ENCODE results near the gene COPA. TPM values are rescaled to one million over a fixed set of nuclear protein-coding genes. Genes with fewer than 3 reads are reported as not detected.
"Not testable (repeated sequence)": the region's sequence is repeated elsewhere in the genome, so short reads cannot be mapped to it uniquely, and the experiment has no call there.

COPA gene
- total RNA-seq, result 100 to 1,000 TPM; 123 to 129 TPM

DNA sequence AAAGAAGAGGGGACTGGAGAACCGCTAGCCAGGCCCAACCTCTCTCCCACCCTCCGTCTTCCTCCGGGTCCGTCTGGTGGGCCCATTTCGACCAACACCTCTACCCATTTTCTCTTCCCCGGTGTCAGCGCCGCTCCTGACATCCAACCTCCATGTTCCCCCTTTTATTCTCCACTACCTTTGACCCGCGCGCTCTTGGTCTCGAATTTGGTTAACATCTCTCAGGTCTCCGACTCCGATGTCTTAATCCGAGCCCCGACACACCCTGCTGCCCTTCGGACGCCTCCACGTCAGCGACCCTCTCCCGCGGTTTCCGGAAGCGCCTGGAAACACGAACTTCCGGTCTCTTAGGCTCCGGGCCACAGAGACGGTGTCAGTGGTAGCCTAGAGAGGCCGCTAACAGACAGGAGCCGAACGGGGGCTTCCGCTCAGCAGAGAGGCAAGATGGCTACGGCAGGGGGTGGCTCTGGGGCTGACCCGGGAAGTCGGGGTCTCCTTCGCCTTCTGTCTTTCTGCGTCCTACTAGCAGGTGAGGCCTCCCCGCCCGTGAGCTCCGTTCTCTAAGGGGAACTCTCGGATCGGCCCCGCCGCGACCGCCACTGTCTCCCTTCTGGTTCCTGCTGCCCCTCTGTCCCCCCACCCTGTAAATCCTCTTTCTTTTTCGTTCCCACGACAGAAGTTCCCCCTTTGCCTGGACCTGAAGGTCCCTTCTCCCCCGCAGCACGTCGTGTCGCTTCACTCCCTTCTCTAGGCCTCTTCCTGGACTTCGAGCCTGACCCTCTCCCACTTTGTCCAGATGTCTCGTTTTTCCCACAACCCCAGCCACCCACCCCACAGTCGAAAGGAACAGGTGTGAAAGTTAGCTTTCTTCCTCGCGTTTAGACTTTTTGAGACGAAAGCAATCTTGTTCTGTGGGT, at the start of gene COPA, which contains the start of gene NCSTN:
Gene COPA (minus strand): TSS at position 298 of the 917 bp plus-strand sequence. CDS start 80 bp downstream, at position 218.
Gene NCSTN (plus strand): TSS at position 431 of the 917 bp plus-strand sequence. CDS start 14 bp downstream, at position 445.
- intact Hi-C loops (cut with DNase I), result no loop called here
- DNase-seq (ENCODE audit: low spot score), result peak; percentile 88
- WGBS, result under 1% methylated on average over 58 of the region's 58 CpGs
- no peaks in the 10 kb centered on the region for H3K9me3 ChIP-seq
- H3K27ac ChIP-seq, result peak within 1 kb of the TSS; percentile 89 to 90
- peaks cover 0 to 4% of the 10 kb centered on the region in 2 donors for H3K36me3 ChIP-seq
- no peaks in the 10 kb centered on the region for H3K27me3 ChIP-seq (replicated peaks; ENCODE audit: insufficient read depth)
- peak within 1 kb of the TSS; percentile 88 to 90 for H3K4me3 ChIP-seq
- peaks cover 4% of the 10 kb centered on the region for H3K4me1 ChIP-seq (replicated peaks)
- TF ChIP-seq POLR2A (IDR thresholded peaks at IDR 0.05), result peak; percentile 82
- peak; percentile 96 for TF ChIP-seq POLR2AphosphoS5 (IDR thresholded peaks at IDR 0.05)
- TF ChIP-seq CTCF (IDR thresholded peaks at IDR 0.05), result peak in 1 of 4 experiments; percentile 5

- H3K27ac ChIP-seq; H3K27me3 ChIP-seq (replicated peaks; ENCODE audit: insufficient read depth); H3K36me3 ChIP-seq; intact Hi-C loops (cut with DNase I); H3K9me3 ChIP-seq; H3K4me3 ChIP-seq; DNase-seq (ENCODE audit: low spot score); H3K4me1 ChIP-seq (replicated peaks): not testable (repeated sequence)
- WGBS, result 83% methylated on average over 4 of the region's 4 CpGs
Observed at GRCh38 chr1:160388406-160388805, 45.4 kb upstream of the COPA start.

DNA sequence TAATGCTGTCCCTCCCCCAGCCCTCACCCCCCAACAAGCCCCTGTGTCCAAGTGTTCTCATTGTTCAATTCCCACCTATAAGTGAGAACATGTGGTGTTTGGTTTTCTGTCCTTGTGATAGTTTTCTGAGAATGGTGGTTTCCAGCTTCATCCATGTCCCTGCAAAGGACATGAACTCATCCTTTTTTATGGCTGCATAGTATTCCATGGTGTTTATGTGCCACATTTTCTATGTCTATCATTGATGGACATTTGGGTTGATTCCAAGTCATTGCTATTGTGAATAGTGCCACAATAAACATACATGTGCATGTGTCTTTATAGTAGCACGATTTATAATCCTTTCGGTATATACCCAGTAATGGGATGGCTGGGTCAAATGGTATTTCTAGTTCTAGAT, 41.8 kb upstream of the COPA start:
- H3K4me1 ChIP-seq (replicated peaks); H3K4me3 ChIP-seq; intact Hi-C loops (cut with DNase I); DNase-seq (ENCODE audit: low spot score); H3K27me3 ChIP-seq (replicated peaks; ENCODE audit: insufficient read depth); H3K36me3 ChIP-seq; H3K27ac ChIP-seq; H3K9me3 ChIP-seq: not testable (repeated sequence)
- WGBS, result 95% methylated on average over 2 of the region's 2 CpGs

DNA sequence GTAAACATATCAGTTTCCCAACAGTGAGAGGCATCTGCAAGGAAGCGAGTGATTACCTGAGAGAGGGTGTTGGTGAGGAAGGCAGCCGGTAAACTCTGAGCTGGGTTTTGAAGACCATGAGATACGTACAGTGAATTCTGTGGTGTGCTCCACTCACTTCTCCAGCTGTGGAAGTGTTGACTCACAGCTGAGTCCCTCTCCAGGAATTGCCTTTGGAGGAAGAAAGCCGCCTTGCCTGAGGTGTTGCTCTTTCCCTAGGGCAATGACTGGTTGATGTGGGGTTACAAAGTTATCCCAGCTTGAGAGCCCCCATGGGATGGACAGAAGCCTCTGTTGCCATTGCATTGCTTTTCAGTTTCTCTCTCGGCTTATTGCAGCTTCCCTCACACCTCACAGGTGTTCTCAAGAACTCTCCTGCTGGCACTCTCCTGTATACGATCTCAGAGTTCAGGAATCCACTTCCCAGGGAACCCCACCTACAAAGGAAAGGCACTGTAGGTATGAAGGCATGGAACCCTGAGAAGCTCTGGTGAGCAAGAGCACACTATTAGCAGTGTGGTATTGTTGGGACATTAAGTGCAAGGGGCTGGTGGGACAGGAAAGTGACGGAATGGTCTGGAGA, 34.6 kb upstream of the COPA start:
- 66% methylated on average over 7 of the region's 7 CpGs for WGBS
- Histone ChIP-seq H3K36me3 (no peaks in the 10 kb centered on the region), H3K9me3 (no peaks in the 10 kb centered on the region), H3K4me3 (no peak overlapping the region), H3K4me1 (replicated peaks) (peaks cover 4% of the 10 kb centered on the region), H3K27me3 (replicated peaks; ENCODE audit: insufficient read depth) (no peaks in the 10 kb centered on the region), H3K27ac (no peak overlapping the region)
- intact Hi-C loops (cut with DNase I), result loop anchor here (5.0 to 10.0 kb wide), 2 partner anchors 173 to 275 kb away; partner anchors contain the start of gene PEA15
- TF ChIP-seq POLR2AphosphoS5 (IDR thresholded peaks at IDR 0.05), result no peak
- no peak for TF ChIP-seq POLR2A (IDR thresholded peaks at IDR 0.05)
- no peak for TF ChIP-seq CTCF (IDR thresholded peaks at IDR 0.05)
- no peak for DNase-seq (ENCODE audit: low spot score)

- no peaks in the 10 kb centered on the region for H3K9me3 ChIP-seq
- intact Hi-C loops (cut with DNase I), result loop anchor here (5.0 to 10.0 kb wide), 2 partner anchors 172 to 274 kb away; partner anchors contain the start of gene PEA15
- H3K27me3 ChIP-seq (replicated peaks; ENCODE audit: insufficient read depth), result no peaks in the 10 kb centered on the region
- no peak overlapping the region for H3K27ac ChIP-seq
- WGBS, result 28% methylated on average over 5 of the region's 5 CpGs
- TF ChIP-seq POLR2AphosphoS5 (IDR thresholded peaks at IDR 0.05), result no peak
- no peak for TF ChIP-seq POLR2A (IDR thresholded peaks at IDR 0.05)
- TF ChIP-seq CTCF (IDR thresholded peaks at IDR 0.05), result peak in 3 of 4 experiments; percentile 56 to 83 (median 81)
- no peak for DNase-seq (ENCODE audit: low spot score)
- H3K4me1 ChIP-seq (replicated peaks), result peaks cover 4% of the 10 kb centered on the region
- H3K4me3 ChIP-seq, result no peak overlapping the region
- no peaks in the 10 kb centered on the region for H3K36me3 ChIP-seq
Observed at GRCh38 chr1:160376525-160377131, 33.6 kb upstream of the COPA start.
